Fibroblast of villous mesenchyme (primary cell): ENCODE data around the gene EPB41L4B. TPM values are rescaled to one million over a fixed set of nuclear protein-coding genes. Genes with fewer than 3 reads are reported as not detected.

Source experiments
- DNase-seq: peaks from one replicate; pipeline ENCODE4 v3.0.0-alpha.2; 2010; ENCODE audit warnings: low read depth
- H3K4me3 ChIP-seq: 2 replicates; pipeline ENCODE4 v1.5.1; 2011; ENCODE audit warnings: low read depth, mild to moderate bottlenecking, low read length
- total RNA-seq: library from RNA; depleted of rRNA; stranded (reverse); fragments of >200 nt; gene quantifications from 2 replicates; pipeline ENCODE4 v1.2.3, GENCODE V29; 2012
- TF ChIP-seq, protein P1 (sequence below): IDR thresholded peaks from 2 replicates; pipeline ENCODE4 v1.5.1; 2012; ENCODE audit warnings: low read depth, mild to moderate bottlenecking, low read length; ENCODE audit not compliant: insufficient read depth

EPB41L4B gene
- total RNA-seq, 1 donor, result under 0.01 TPM

DNA sequence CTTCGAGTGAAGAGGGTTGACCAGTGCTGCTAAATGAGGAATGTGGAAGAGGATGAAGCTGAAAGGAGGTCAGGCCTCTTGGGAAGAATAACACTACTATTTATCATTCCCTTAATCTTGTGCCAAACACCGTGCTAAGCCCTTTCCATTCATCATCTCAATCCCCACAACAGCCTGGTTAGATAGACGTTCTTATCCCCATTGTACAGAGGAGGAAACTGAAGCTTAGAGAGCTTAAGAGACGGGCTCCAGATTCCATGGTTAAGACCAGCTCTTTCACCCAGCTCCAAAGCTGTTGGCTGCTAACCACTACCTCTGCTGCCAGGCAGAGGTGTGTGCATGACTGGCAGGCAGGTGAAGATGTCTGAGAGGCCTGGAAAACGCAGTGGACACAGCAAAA is 868 bp upstream of the EPB41L4B start:
- TF ChIP-seq, protein P1, sequence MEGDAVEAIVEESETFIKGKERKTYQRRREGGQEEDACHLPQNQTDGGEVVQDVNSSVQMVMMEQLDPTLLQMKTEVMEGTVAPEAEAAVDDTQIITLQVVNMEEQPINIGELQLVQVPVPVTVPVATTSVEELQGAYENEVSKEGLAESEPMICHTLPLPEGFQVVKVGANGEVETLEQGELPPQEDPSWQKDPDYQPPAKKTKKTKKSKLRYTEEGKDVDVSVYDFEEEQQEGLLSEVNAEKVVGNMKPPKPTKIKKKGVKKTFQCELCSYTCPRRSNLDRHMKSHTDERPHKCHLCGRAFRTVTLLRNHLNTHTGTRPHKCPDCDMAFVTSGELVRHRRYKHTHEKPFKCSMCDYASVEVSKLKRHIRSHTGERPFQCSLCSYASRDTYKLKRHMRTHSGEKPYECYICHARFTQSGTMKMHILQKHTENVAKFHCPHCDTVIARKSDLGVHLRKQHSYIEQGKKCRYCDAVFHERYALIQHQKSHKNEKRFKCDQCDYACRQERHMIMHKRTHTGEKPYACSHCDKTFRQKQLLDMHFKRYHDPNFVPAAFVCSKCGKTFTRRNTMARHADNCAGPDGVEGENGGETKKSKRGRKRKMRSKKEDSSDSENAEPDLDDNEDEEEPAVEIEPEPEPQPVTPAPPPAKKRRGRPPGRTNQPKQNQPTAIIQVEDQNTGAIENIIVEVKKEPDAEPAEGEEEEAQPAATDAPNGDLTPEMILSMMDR, result no peak
- H3K4me3 ChIP-seq, result no peak overlapping the region
- no peak for DNase-seq

DNA sequence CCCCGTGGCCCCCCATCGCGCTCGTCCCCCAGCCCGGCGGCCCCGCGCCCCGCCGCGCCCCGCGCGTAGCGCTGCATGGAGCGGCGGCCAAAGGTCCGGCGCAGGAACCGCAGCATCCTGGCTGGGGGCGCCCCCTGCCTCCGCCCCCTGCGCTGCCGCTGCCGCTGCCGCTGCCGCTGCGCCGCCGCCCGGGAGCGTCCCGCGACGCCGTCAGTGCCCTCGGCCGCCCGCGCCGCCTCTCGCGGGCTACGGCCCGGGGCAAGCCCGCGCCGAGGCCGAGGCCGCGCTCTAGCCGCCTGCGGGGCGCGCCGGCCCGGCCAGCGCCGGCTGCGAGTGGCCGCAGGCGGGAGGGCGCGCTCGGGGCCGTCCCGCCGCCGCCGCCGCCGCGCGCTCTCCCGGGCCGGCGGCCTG is 523 bp downstream of the EPB41L4B start:
- no peak for DNase-seq
- no peak overlapping the region for H3K4me3 ChIP-seq
- TF ChIP-seq, protein P1, result no peak

DNA sequence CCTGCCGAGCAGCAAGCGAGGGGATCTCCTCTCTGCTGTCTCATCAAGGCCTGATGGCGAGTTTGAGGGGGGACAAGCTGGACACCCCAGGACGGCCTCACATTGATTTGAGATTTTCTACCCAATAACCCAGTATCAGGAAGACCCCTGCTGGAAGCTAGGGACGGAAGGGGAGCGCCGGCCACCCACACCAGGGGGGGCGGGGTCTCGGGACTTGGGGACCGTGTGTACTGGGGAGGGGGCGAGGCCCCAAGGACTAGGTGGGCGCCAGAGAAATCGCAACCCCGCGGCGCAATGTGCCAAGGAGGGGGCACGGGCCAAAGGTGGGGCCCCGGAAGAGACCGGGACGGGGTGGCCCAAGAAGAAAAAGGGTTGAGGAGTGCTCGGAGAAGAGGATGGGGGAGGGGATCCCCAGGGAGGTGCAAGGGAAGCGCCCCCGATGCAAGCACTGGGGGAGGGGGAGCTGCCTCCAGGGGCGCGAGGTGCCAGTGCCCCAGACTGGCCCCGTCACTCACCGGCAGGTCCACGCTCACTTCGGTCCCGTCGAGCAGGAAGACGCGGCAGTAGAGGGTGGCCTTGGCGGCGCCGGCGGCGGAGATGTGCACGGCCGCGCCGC is 1.1 kb downstream of the EPB41L4B start:
- H3K4me3 ChIP-seq, result peak overlapping the region; percentile 40
- TF ChIP-seq, protein P1, result no peak
- DNase-seq, result no peak

DNA sequence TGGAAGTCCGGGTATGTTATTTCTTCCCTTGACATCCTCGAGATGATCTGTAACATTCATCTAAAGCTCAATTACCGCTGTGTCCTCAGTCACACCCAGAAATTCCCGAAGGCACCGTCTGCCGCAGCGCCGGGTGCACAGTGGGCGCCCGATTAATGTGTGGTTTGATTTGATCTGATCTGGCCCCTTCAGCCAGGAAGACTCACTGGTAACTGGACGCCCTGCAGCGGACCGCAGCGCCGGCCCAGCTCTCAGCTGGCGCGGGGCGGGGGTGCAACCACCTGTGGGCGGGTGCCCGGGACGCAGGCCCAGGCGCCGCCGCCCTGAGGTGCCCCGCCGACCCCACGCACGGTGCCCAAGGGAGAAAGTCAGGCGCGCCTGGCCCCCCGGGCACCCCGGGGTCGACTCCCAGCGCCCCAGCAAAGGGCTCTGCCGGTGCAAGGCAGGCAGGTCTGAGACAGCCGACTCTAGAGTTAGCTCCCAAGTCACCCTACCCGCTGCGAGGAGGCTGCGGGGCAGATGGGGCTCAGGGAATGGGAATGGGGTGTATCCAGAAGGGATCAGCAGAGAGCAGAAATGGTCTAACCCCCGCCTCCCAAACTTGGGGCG is 1.7 kb downstream of the EPB41L4B start:
- H3K4me3 ChIP-seq, result no peak overlapping the region
- DNase-seq, result no peak
- TF ChIP-seq, protein P1, result no peak

DNA sequence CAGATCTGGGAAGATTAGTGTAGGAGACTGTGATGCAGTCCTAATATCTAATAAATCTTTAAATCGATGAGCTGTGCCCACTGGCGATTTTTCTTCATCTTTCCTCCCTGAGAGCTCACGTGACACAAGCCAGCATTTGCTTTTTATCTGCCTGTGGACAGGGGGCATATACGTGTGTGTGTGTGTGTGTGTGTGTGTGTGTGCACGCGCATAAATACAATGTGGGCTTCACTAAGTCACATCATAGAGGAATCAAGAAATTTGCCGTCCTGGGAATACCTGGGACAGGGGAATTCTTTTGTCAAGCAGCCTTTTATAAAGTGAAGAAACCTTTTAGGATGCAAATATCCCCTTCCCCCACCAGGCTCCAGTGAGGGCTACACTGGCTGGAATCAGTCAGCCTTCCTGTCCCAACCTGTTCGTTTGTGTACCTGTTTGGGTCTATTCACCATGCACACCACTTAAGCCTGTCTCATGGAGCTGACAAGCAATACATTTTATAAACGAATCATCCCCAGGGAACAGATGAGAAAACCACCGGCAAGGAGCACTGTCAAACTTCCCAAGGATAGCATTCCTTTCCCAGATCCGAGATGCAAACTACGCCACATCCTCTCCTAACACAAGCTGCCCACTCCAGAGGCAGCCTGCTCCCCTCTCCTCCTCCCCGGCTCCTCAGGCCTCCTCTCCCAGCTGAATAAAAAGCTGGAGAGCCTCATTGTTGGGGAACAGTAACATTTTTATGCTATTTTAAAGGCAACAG is 2.7 kb downstream of the EPB41L4B start:
- TF ChIP-seq, protein P1, result no peak

DNA sequence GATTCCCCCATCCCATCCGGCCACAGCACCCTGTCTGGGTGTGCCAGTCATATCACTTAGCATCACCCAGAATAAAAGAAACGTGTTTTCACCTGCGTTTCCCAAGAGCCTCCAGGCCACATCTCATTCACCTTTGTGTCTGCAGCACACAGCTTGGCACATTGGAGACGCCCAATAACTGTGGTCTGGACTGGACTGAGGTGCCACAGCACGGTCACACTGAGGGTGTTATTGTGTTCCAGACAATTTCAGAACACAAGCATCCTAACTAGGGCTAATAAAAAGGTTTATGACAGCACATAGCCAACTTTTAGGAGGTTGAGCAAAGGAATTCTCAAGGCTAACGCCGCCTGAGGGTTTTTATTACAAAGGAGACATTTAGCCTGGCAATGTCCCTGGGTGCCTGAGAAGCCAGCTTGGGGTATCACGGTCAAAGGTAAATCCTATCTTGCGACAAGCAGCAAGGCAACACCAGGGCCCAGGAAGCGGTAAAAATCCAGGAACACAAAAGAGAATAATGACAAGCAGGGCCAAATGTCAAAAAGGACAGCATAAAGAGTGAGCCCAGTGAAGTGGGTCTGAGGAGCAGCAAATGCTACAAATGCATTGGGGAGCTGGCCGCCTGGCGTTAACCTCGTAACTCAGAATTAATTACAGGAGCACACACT is 3.4 kb downstream of the EPB41L4B start:
- TF ChIP-seq, protein P1, result no peak
- DNase-seq, result no peak
- no peak overlapping the region for H3K4me3 ChIP-seq

More for the DNA sequence above, 2.7 kb downstream of the EPB41L4B start:
- no peak overlapping the region for H3K4me3 ChIP-seq
- DNase-seq, result no peak
